ES-I3 (cell line): ENCODE results near the gene DHX57.
A peak's percentile ranks its signal among the peaks of the same experiment; 100 is the strongest.
"Not testable (repeated sequence)": the region's sequence is repeated elsewhere in the genome, so short reads cannot be mapped to it uniquely, and the experiment has no call there.

ENCODE experiments used
- H3K36me3 ChIP-seq: 2 replicates; pipeline ENCODE4 v1.6.1; 2013; ENCODE audit warnings: mild to moderate bottlenecking, low read length, control low read depth, moderate library complexity; ENCODE audit not compliant: insufficient read depth
- H3K4me1 ChIP-seq: 2 replicates; pipeline ENCODE4 v1.6.1; 2013; ENCODE audit warnings: mild to moderate bottlenecking, control low read depth, low read length; ENCODE audit not compliant: insufficient read depth
- H3K9ac ChIP-seq: 2 replicates; pipeline ENCODE4 v1.6.1; 2013; ENCODE audit warnings: low read depth, mild to moderate bottlenecking, low read length, moderate library complexity
- H3K9me3 ChIP-seq: 2 replicates; pipeline ENCODE4 v1.6.1; 2013; ENCODE audit warnings: mild to moderate bottlenecking, low read length, moderate library complexity; ENCODE audit not compliant: control insufficient read depth, insufficient read depth

Gene DHX57

GRCh38 chr2:38797953-38798352 lies 77.8 kb downstream of the DHX57 start:
- no peak overlapping the region for H3K9ac ChIP-seq
- no peaks in the 10 kb centered on the region for H3K4me1 ChIP-seq
- no peaks in the 10 kb centered on the region for H3K9me3 ChIP-seq
- H3K36me3 ChIP-seq: peaks cover 2% of the 10 kb centered on the region; the same call in 1 of the 2 replicates

- no peak overlapping the region for H3K9ac ChIP-seq
- H3K9me3 ChIP-seq: no peaks in the 10 kb centered on the region
- H3K36me3 ChIP-seq: peaks cover under 1% of the 10 kb centered on the region; the same call in 1 of the 2 replicates
- no peaks in the 10 kb centered on the region for H3K4me1 ChIP-seq
These were observed 78.5 kb downstream of the DHX57 start for GRCh38 chr2:38797250-38797676.

GRCh38 chr2:38795016-38795415 lies 80.7 kb downstream of the DHX57 start:
- not testable (repeated sequence) for H3K36me3 ChIP-seq, H3K4me1 ChIP-seq

GRCh38 chr2:38794235-38794946 lies 81.3 kb downstream of the DHX57 start:
- no peaks in the 10 kb centered on the region for H3K9me3 ChIP-seq
- no peaks in the 10 kb centered on the region for H3K36me3 ChIP-seq
- no peak overlapping the region for H3K9ac ChIP-seq
- no peaks in the 10 kb centered on the region for H3K4me1 ChIP-seq

More at GRCh38 chr2:38795016-38795415, 80.7 kb downstream of the DHX57 start:
- H3K9me3 ChIP-seq, H3K9ac ChIP-seq: not testable (repeated sequence)

GRCh38 chr2:38793511-38793910 lies 82.2 kb downstream of the DHX57 start:
- Histone ChIP-seq H3K9ac (no peak overlapping the region), H3K4me1 (no peaks in the 10 kb centered on the region), H3K9me3 (no peaks in the 10 kb centered on the region), H3K36me3 (no peaks in the 10 kb centered on the region)

- H3K9ac ChIP-seq: no peak overlapping the region
- H3K36me3 ChIP-seq: no peaks in the 10 kb centered on the region
- no peaks in the 10 kb centered on the region for H3K4me1 ChIP-seq
- no peaks in the 10 kb centered on the region for H3K9me3 ChIP-seq
These were observed 83.0 kb downstream of the DHX57 start for GRCh38 chr2:38792751-38793150.

- not testable (repeated sequence) for H3K9ac ChIP-seq, H3K9me3 ChIP-seq, H3K36me3 ChIP-seq, H3K4me1 ChIP-seq
These were observed 83.4 kb downstream of the DHX57 start for GRCh38 chr2:38792321-38792720.

GRCh38 chr2:38791744-38792143 lies 84.0 kb downstream of the DHX57 start:
- no peak overlapping the region for H3K9ac ChIP-seq
- H3K4me1 ChIP-seq: no peaks in the 10 kb centered on the region
- H3K9me3 ChIP-seq: no peaks in the 10 kb centered on the region
- no peaks in the 10 kb centered on the region for H3K36me3 ChIP-seq

GRCh38 chr2:38789691-38790090 lies 86.0 kb downstream of the DHX57 start:
- Histone ChIP-seq H3K9ac (no peak overlapping the region), H3K36me3 (no peaks in the 10 kb centered on the region), H3K4me1 (0 out of 2 replicates have a peak, but pooled peaks cover 3% of the 10 kb centered on the region), H3K9me3 (no peaks in the 10 kb centered on the region)

GRCh38 chr2:38788306-38788705 lies 87.4 kb downstream of the DHX57 start:
- no peaks in the 10 kb centered on the region for H3K36me3 ChIP-seq
- H3K9ac ChIP-seq: no peak overlapping the region
- peaks cover 4% of the 10 kb centered on the region; the same call in 1 of the 2 replicates for H3K4me1 ChIP-seq
- H3K9me3 ChIP-seq: no peaks in the 10 kb centered on the region

- Histone ChIP-seq H3K9ac (no peak overlapping the region), H3K4me1 (peaks cover 4% of the 10 kb centered on the region; the same call in 1 of the 2 replicates), H3K9me3 (no peaks in the 10 kb centered on the region), H3K36me3 (peaks cover 5% of the 10 kb centered on the region; the same call in 1 of the 2 replicates)
These were observed 92.1 kb downstream of the DHX57 start for GRCh38 chr2:38783586-38783985.

GRCh38 chr2:38778687-38779082 lies 97.0 kb downstream of the DHX57 start:
- Histone ChIP-seq H3K4me1 (no peaks in the 10 kb centered on the region), H3K9me3 (no peaks in the 10 kb centered on the region), H3K36me3 (peaks cover 5% of the 10 kb centered on the region; the same call in 1 of the 2 replicates), H3K9ac (peak overlapping the region; percentile 93)

- Histone ChIP-seq H3K9me3 (no peaks in the 10 kb centered on the region), H3K9ac (no peak overlapping the region), H3K4me1 (no peaks in the 10 kb centered on the region), H3K36me3 (peaks cover 3% of the 10 kb centered on the region; the same call in 1 of the 2 replicates)
These were observed 99.2 kb downstream of the DHX57 start for GRCh38 chr2:38776531-38776930.

GRCh38 chr2:38775921-38776225 lies 99.9 kb downstream of the DHX57 start:
- Histone ChIP-seq H3K9ac (no peak overlapping the region), H3K36me3 (no peaks in the 10 kb centered on the region), H3K4me1 (no peaks in the 10 kb centered on the region), H3K9me3 (no peaks in the 10 kb centered on the region)

GRCh38 chr2:38775097-38775920 lies 100.4 kb downstream of the DHX57 start:
- no peaks in the 10 kb centered on the region for H3K4me1 ChIP-seq
- no peak overlapping the region for H3K9ac ChIP-seq
- H3K9me3 ChIP-seq: no peaks in the 10 kb centered on the region
- H3K36me3 ChIP-seq: no peaks in the 10 kb centered on the region
